ENCODE measurements around the gene RTL10. TPM values are rescaled to one million over a fixed set of nuclear protein-coding genes. Genes with fewer than 3 reads are reported as not detected.

RTL10 gene
- total RNA-seq, 1 experiment from 2014 or later, result 26.7 TPM

DNA sequence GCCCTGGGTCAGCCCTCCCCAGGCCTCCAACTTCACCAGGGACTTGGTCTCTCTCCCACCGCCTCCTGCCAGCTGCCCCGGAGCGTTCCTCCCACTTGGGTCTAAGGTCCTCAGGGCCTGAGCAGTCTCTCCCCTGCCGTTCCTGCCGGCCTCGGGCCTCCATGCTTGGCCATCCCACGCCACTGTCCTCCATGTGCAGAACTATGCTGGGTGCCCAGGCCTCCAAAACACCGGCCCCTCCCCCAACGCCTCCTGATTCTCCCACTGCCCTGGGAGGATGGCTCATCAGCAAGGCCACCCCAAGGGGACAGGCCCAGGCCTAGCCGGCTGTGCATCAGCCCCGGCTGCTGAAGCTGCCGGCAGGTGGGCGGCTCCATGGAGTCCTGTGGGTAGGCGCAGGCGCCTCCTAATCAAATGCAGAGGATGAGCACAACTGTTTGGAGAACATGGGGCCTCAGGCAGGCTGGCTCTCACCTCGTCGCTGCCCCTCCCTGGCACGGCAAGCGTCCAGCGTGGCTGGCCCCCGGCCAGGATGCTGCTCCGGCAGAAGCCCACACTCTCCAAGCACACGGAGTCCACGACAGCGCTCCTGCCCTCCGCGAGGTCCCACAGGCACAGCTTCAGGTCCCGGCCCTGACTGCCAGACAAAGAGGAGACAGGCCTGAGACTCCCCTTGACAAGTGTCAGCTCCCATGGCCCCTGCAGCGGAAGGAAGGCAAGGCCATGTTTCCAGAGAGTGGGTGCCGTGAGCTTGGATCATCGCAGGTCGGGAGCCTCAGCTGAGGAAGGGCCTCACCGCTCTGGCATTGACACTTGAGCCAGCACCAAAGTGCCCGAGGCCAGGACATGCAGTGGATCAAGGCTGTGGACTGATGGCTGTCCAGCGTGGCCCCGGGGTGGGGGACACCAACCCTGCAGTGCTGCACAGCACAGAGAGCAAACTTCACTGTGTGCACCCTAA is 42.6 kb downstream of the RTL10 start:
- ChIA-PET POLR2A (no interaction called here), CTCF (no interaction called here)
- no peaks in the 10 kb centered on the region for H3K9me3 ChIP-seq (ENCODE audit: control insufficient read depth, insufficient read depth, low read depth, low read length)
- no TSS peak for BruUV-seq (replicated peaks)
- no peak overlapping the region for H3K27ac ChIP-seq (ENCODE audit: low read length)
- no peak for TF ChIP-seq TCF7L2 (IDR thresholded peaks at IDR 0.05; ENCODE audit: low read depth, low read length)
- TF ChIP-seq POLR2AphosphoS5 (IDR thresholded peaks at IDR 0.05; ENCODE audit: low read depth, low read length), result no peak
- no peak for ATAC-seq
- in situ Hi-C loops (cut with HindIII; ENCODE audit: low pct_unique_long_range_greater_than_20kb, low sequenced_read_pairs), result no loop called here
- no peaks in the 10 kb centered on the region for H3K27me3 ChIP-seq (ENCODE audit: control insufficient read depth, insufficient read depth, low read length)
- intact Hi-C loops (cut with micrococcal nuclease; ENCODE audit: unreplicated experiment), result no loop called here
- no peaks in the 10 kb centered on the region for H3K36me3 ChIP-seq (ENCODE audit: control insufficient read depth, insufficient read depth, low read length)
- no peak overlapping the region for H3K4me3 ChIP-seq (ENCODE audit: low read depth in 2 of 2, low read length in 2 of 2)
- no peaks in the 10 kb centered on the region for H3K4me1 ChIP-seq (ENCODE audit: control insufficient read depth, insufficient read depth, low read length)
- DNase-seq (ENCODE audit: low read depth, low spot score), result no peak

DNA sequence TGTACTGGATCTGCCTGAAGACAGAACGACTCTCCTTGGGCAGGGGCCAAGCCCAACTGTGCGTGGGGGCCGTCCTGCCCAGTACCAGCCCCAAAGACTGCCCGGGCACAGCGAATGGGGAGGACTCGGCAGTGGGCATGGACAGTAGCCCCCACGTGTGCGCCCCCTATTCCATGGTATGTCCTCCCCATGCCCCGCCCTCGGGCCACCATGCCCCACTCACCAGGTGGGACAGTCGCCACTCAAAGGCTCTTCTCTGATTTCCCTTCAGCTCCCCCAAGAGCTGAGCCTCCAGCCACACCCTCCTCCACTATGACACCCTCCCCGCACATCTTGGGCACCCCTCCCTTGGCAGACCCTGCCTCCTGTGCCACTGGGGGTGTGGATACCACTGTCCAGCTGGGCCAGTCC is 43.5 kb downstream of the RTL10 start:
- intact Hi-C loops (cut with micrococcal nuclease; ENCODE audit: unreplicated experiment) (no loop called here), in situ Hi-C loops (cut with HindIII; ENCODE audit: low pct_unique_long_range_greater_than_20kb, low sequenced_read_pairs) (no loop called here)
- DNase-seq (ENCODE audit: low read depth, low spot score), result no peak
- Histone ChIP-seq H3K36me3 (ENCODE audit: control insufficient read depth, insufficient read depth, low read length) (no peaks in the 10 kb centered on the region), H3K9me3 (ENCODE audit: control insufficient read depth, insufficient read depth, low read depth, low read length) (no peaks in the 10 kb centered on the region), H3K4me3 (ENCODE audit: low read depth in 2 of 2, low read length in 2 of 2) (no peak overlapping the region), H3K27me3 (ENCODE audit: control insufficient read depth, insufficient read depth, low read length) (no peaks in the 10 kb centered on the region), H3K27ac (ENCODE audit: low read length) (no peak overlapping the region), H3K4me1 (ENCODE audit: control insufficient read depth, insufficient read depth, low read length) (peaks cover 8% of the 10 kb centered on the region)
- ChIA-PET CTCF (interaction anchor here (0.5 to 0.6 kb wide), 2 partner anchors 38 to 1968 kb away, joined by 3 read pairs; no protein-coding TSS in a partner anchor), POLR2A (no interaction called here)
- no TSS peak for BruUV-seq (replicated peaks)
- no peak for ATAC-seq
- no peak for TF ChIP-seq TCF7L2 (IDR thresholded peaks at IDR 0.05; ENCODE audit: low read depth, low read length)
- TF ChIP-seq, protein P1, sequence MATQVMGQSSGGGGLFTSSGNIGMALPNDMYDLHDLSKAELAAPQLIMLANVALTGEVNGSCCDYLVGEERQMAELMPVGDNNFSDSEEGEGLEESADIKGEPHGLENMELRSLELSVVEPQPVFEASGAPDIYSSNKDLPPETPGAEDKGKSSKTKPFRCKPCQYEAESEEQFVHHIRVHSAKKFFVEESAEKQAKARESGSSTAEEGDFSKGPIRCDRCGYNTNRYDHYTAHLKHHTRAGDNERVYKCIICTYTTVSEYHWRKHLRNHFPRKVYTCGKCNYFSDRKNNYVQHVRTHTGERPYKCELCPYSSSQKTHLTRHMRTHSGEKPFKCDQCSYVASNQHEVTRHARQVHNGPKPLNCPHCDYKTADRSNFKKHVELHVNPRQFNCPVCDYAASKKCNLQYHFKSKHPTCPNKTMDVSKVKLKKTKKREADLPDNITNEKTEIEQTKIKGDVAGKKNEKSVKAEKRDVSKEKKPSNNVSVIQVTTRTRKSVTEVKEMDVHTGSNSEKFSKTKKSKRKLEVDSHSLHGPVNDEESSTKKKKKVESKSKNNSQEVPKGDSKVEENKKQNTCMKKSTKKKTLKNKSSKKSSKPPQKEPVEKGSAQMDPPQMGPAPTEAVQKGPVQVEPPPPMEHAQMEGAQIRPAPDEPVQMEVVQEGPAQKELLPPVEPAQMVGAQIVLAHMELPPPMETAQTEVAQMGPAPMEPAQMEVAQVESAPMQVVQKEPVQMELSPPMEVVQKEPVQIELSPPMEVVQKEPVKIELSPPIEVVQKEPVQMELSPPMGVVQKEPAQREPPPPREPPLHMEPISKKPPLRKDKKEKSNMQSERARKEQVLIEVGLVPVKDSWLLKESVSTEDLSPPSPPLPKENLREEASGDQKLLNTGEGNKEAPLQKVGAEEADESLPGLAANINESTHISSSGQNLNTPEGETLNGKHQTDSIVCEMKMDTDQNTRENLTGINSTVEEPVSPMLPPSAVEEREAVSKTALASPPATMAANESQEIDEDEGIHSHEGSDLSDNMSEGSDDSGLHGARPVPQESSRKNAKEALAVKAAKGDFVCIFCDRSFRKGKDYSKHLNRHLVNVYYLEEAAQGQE (IDR thresholded peaks at IDR 0.05; ENCODE audit: insufficient read depth in 1 of 2, low read depth in 2 of 2, low read length in 1 of 2), result no peak
- no peak for TF ChIP-seq CTCF (IDR thresholded peaks at IDR 0.05)
- no peak for TF ChIP-seq POLR2AphosphoS5 (IDR thresholded peaks at IDR 0.05; ENCODE audit: low read depth, low read length)
- TF ChIP-seq SIN3A (IDR thresholded peaks at IDR 0.05; ENCODE audit: borderline replicate concordance, insufficient read depth, low read depth, low read length), result no peak
